GM19468 (cell line): ENCODE data around the gene SLC9A7.
A peak's percentile ranks its signal among the peaks of the same experiment; 100 is the strongest.

Source experiments
- ATAC-seq: cut with Tn5 transposase; IDR thresholded peaks from one replicate; pipeline ENCODE4 v1.9.1; 2021; ENCODE audit warnings: mild to moderate bottlenecking, moderate library complexity, moderate number of reproducible peaks; ENCODE audit not compliant: unreplicated experiment; ENCODE audit errors: extremely low read depth

Gene SLC9A7

GRCh38 chrX:46710425-46710824 is 48.5 kb downstream of the SLC9A7 start:
- no peak for ATAC-seq

GRCh38 chrX:46707274-46707965 is 51.5 kb downstream of the SLC9A7 start:
- no peak for ATAC-seq

GRCh38 chrX:46704767-46705386 is 54.0 kb downstream of the SLC9A7 start:
- ATAC-seq, result peak; percentile 56

- no peak for ATAC-seq
Measured at GRCh38 chrX:46703980-46704379, 54.9 kb downstream of the SLC9A7 start.

GRCh38 chrX:46698691-46699090 is 60.2 kb downstream of the SLC9A7 start:
- ATAC-seq, result no peak

GRCh38 chrX:46695491-46695890 is 63.4 kb downstream of the SLC9A7 start:
- ATAC-seq, result no peak

GRCh38 chrX:46694549-46694948 is 64.4 kb downstream of the SLC9A7 start:
- ATAC-seq, result no peak

GRCh38 chrX:46693149-46693548 is 65.8 kb downstream of the SLC9A7 start:
- no peak for ATAC-seq

GRCh38 chrX:46690818-46691217 is 68.1 kb downstream of the SLC9A7 start:
- no peak for ATAC-seq

GRCh38 chrX:46687619-46688018 is 71.3 kb downstream of the SLC9A7 start:
- no peak for ATAC-seq

GRCh38 chrX:46686003-46686645 is 72.8 kb downstream of the SLC9A7 start:
- ATAC-seq, result no peak

- ATAC-seq, result no peak
Measured at GRCh38 chrX:46683048-46683447, 75.9 kb downstream of the SLC9A7 start.

- no peak for ATAC-seq
Measured at GRCh38 chrX:46681849-46682248, 77.1 kb downstream of the SLC9A7 start.

GRCh38 chrX:46678232-46678631 is 80.7 kb downstream of the SLC9A7 start:
- ATAC-seq, result no peak

- no peak for ATAC-seq
Measured at GRCh38 chrX:46676399-46677356, 82.2 kb downstream of the SLC9A7 start.

GRCh38 chrX:46673620-46674359 is 85.1 kb downstream of the SLC9A7 start:
- ATAC-seq, result no peak

GRCh38 chrX:46670316-46670715 is 88.6 kb downstream of the SLC9A7 start:
- no peak for ATAC-seq

- ATAC-seq, result no peak
Measured at GRCh38 chrX:46666831-46667230, 92.1 kb downstream of the SLC9A7 start.

- ATAC-seq, result no peak
Measured at GRCh38 chrX:46665232-46666152, 93.4 kb downstream of the SLC9A7 start.
